GM12878 (cell line): ENCODE data around the gene TASOR2. TPM values are rescaled to one million over a fixed set of nuclear protein-coding genes. Genes with fewer than 3 reads are reported as not detected.

Source experiments
- ATAC-seq: fragments of 200-7000 bp; cut with Tn5 transposase; 3 replicates; pipeline ENCODE4 v1.9.1; 2020; ENCODE audit warnings: mild to moderate bottlenecking, moderate library complexity
- BruUV-seq: library from RNA; stranded (reverse); fragments of 400-500 nt; replicated peaks from 2 replicates; lab custom pipeline; 2021; lab: Mats Ljungman, UMichigan
- CTCF ChIA-PET: fragments of 300-600 bp; sonication (Branson Sonifier 250); formaldehyde crosslinking; extraction: SDS; loops from one replicate; lab custom pipeline; 2021; ENCODE audit warnings: inconsistent platforms; lab: Yijun Ruan, JAX
- POLR2A ChIA-PET: fragments of 350-600 bp; formaldehyde crosslinking; extraction: SDS; loops from one replicate; lab custom pipeline; 2021; ENCODE audit warnings: inconsistent platforms; lab: Charles Lee
- RAD21 ChIA-PET: fragments of 300-600 bp; sonication (Branson Sonifier 250); formaldehyde crosslinking; loops from one replicate; lab custom pipeline; 2023; ENCODE audit warnings: antibody characterized with exemption; ENCODE audit not compliant: unreplicated experiment; lab: Charles Lee
- SMC1A ChIA-PET: fragments of 300-600 bp; sonication (Branson Sonifier 250); formaldehyde crosslinking; loops from one replicate; lab custom pipeline; 2023; ENCODE audit not compliant: unreplicated experiment, uncharacterized antibody; lab: Charles Lee
- DNase-seq: peaks from one replicate; pipeline ENCODE4 v3.0.0-alpha.2; 2011; ENCODE audit warnings: low read depth, low spot score
- FAIRE-seq: peaks from 3 replicates; lab custom pipeline; 2011; peaks lifted over from hg19 to GRCh38; lab: Jason Lieb, UNC
- H2AFZ ChIP-seq: 2 replicates; pipeline ENCODE4 v1.6.0; 2011; ENCODE audit warnings: low read depth, low read length, control low read depth; ENCODE audit not compliant: control insufficient read depth
- H3K27ac ChIP-seq: 2 replicates; pipeline ENCODE4 v1.5.1; 2011; ENCODE audit warnings: control low read depth; ENCODE audit not compliant: control insufficient read depth, insufficient read depth
- H3K27me3 ChIP-seq, 2 experiments: replicated peaks in 1 of 2; 2 replicates each; pipeline versions ENCODE4 v1.6.0 to v1.6.1; 2011; ENCODE audit warnings: low read length in 1 of 2; ENCODE audit not compliant: control insufficient read depth in 2 of 2, insufficient read depth in 2 of 2
- H3K36me3 ChIP-seq, 2 experiments: 2 replicates each; pipeline ENCODE4 v1.5.1; 2011; ENCODE audit warnings: low read length in 1 of 2; ENCODE audit not compliant: control insufficient read depth in 2 of 2, insufficient read depth in 2 of 2
- H3K4me1 ChIP-seq: 2 replicates; pipeline ENCODE4 v1.6.1; 2011; ENCODE audit warnings: mild to moderate bottlenecking, low read length, moderate library complexity, mixed read lengths; ENCODE audit not compliant: control insufficient read depth, insufficient read depth
- H3K4me2 ChIP-seq: 2 replicates; pipeline ENCODE4 v1.6.0; 2011; ENCODE audit warnings: control low read depth; ENCODE audit not compliant: control insufficient read depth, insufficient read depth
- H3K4me3 ChIP-seq: fragments of 200-600 bp; sonication (generic); 2 replicates; pipeline ENCODE4 v1.5.1; 2016
- H3K79me2 ChIP-seq: 2 replicates; pipeline ENCODE4 v1.6.0; 2011; ENCODE audit warnings: low read length; ENCODE audit not compliant: control insufficient read depth, insufficient read depth
- H3K9ac ChIP-seq: 2 replicates; pipeline ENCODE4 v1.8.0; 2011; ENCODE audit warnings: low read length, control low read depth, mixed read lengths; ENCODE audit not compliant: control insufficient read depth, insufficient read depth
- H3K9me3 ChIP-seq: replicated peaks from 3 replicates; pipeline ENCODE4 v1.5.1; 2011; ENCODE audit warnings: mild to moderate bottlenecking, low read length; ENCODE audit not compliant: control insufficient read depth, insufficient read depth
- H4K20me1 ChIP-seq: 2 replicates; pipeline ENCODE4 v1.6.0; 2011; ENCODE audit not compliant: control insufficient read depth, insufficient read depth
- ELK1 ChIP-seq: IDR thresholded peaks from 2 replicates; pipeline ENCODE4 v1.6.1; 2012; ENCODE audit warnings: low read depth, low read length, improper control_type of control experiment
- MTA2 ChIP-seq: fragments of 450-650 bp; IDR thresholded peaks from 2 replicates; pipeline ENCODE4 v1.6.1; 2016; ENCODE audit warnings: low read depth, mild to moderate bottlenecking, moderate library complexity
- MYC ChIP-seq: IDR thresholded peaks from 2 replicates; pipeline ENCODE4 v1.6.1; 2011; ENCODE audit warnings: mild to moderate bottlenecking, low read length, moderate library complexity, inconsistent platforms; ENCODE audit not compliant: insufficient read depth, insufficient replicate concordance, insufficient read length, severe bottlenecking
- PAX8 ChIP-seq: fragments of 450-650 bp; IDR thresholded peaks from 2 replicates; pipeline ENCODE4 v1.6.1; 2017; ENCODE audit warnings: mild to moderate bottlenecking, moderate library complexity
- REST ChIP-seq: IDR thresholded peaks from 2 replicates; pipeline ENCODE4 v1.6.1; 2012; ENCODE audit warnings: mild to moderate bottlenecking, low read depth, low read length
- SMAD1 ChIP-seq: fragments of 450-650 bp; IDR thresholded peaks from 2 replicates; pipeline ENCODE4 v1.6.1; 2018; ENCODE audit warnings: mild to moderate bottlenecking, low read depth; ENCODE audit not compliant: partially characterized antibody
- TARDBP ChIP-seq: IDR thresholded peaks from 2 replicates; pipeline ENCODE4 v1.6.1; 2016; ENCODE audit warnings: borderline replicate concordance
- ZNF24 ChIP-seq: fragments of 450-650 bp; IDR thresholded peaks from 2 replicates; pipeline ENCODE4 v1.6.1; 2017; ENCODE audit warnings: antibody characterized with exemption, mild to moderate bottlenecking
- ZNF622 ChIP-seq: fragments of 450-650 bp; IDR thresholded peaks from 2 replicates; pipeline ENCODE4 v1.6.1; 2017; ENCODE audit warnings: mild to moderate bottlenecking, inconsistent platforms
- WGBS: methylation state at CpG from one replicate; pipeline ENCODE4 v1.1.6; 2016; ENCODE audit warnings: low lambda C conversion rate; ENCODE audit not compliant: insufficient replicate concordance, insufficient coverage; ENCODE audit errors: missing lambda C conversion rate; 5-methylcytosine and 5-hydroxymethylcytosine counted together
- in situ Hi-C: fragments of 300-500 bp; cut with MboI; formaldehyde crosslinking; loops from 9 replicates; pipeline ENCODE4 v1.14.3; 2018; ENCODE audit warnings: mixed read lengths
- intact Hi-C: fragments of 100-400 bp; cut with micrococcal nuclease; formaldehyde crosslinking; loops from one replicate; pipeline ENCODE4 v1.14.2; 2022; ENCODE audit not compliant: unreplicated experiment
- polyA plus RNA-seq, 11 experiments: library from polyadenylated mRNA; depleted of rRNA in 4 of 11; unstranded in 6 of 11; stranded (reverse) in 5 of 11; fragments of >200 nt; fragmentation: Nextera tagmentation in 4 of 11; fragmentation: Illumina TruSeq in 1 of 11; extraction: Ambion mirVana in 4 of 11; extraction: Trizol in 1 of 11; gene quantifications; 1 replicate in 1 of 11; 2 replicates in 10 of 11; pipeline versions ENCODE4 v1.2.1 to v1.2.3, GENCODE V29; 2011 to 2016; ENCODE audit warnings: inconsistent platforms in 2 of 11, missing spikeins in 2 of 11, low read depth in 1 of 11
- total RNA-seq, 4 experiments: library from RNA; depleted of rRNA in 3 of 4; stranded (reverse); fragments of >200 nt in 3 of 4; fragmentation: Illumina TruSeq in 1 of 4; extraction: Trizol in 1 of 4; gene quantifications; 2 replicates each; pipeline versions ENCODE4 v1.2.1 to v1.2.3, GENCODE V29; 2013 to 2021
- TF ChIP-seq, protein P1 (sequence below): fragments of 150-350 bp; IDR thresholded peaks from 2 replicates; pipeline ENCODE4 v1.6.1; 2014; ENCODE audit warnings: mild to moderate bottlenecking, low read depth, low read length
- TF ChIP-seq, protein P2 (sequence below): fragments of 450-650 bp; IDR thresholded peaks from 2 replicates; pipeline ENCODE4 v1.6.1; 2017; ENCODE audit warnings: antibody characterized with exemption, mild to moderate bottlenecking, moderate library complexity
- TF ChIP-seq, protein P3 (sequence below): IDR thresholded peaks from 2 replicates; pipeline ENCODE4 v1.6.1; 2011; ENCODE audit warnings: low read depth, mild to moderate bottlenecking, low read length, moderate library complexity, borderline replicate concordance; ENCODE audit errors: extremely low read depth

The TASOR2 gene
- total and polyA plus RNA-seq, 10 of the 15 experiments (the other 5 are each of a cell fraction or from before 2014, with no cell fraction given): 8.2 to 54.7 (median 31.0) TPM

GRCh38 chr10:5730766-5731165 lies 46.1 kb downstream of the TASOR2 start:
- Histone ChIP-seq H3K79me2 (no peaks in the 10 kb centered on the region), H2AFZ (no peak overlapping the region), H3K27me3 (no peaks in the 10 kb centered on the region), H3K4me1 (no peaks in the 10 kb centered on the region), H3K9me3 (no peaks in the 10 kb centered on the region), H3K36me3 (peaks cover 10 to 17% of the 10 kb centered on the region in 2 experiments), H3K9ac (no peak overlapping the region), H3K4me3 (no peak overlapping the region), H3K4me2 (no peak overlapping the region), H3K27ac (no peak overlapping the region), H4K20me1 (no peaks in the 10 kb centered on the region)
- ChIA-PET CTCF (no interaction called here), RAD21 (no interaction called here), SMC1A (interaction anchor here (1.0 to 1.1 kb wide), 2 partner anchors 13 to 79 kb away, joined by 3 to 4 read pairs; no protein-coding TSS in a partner anchor), POLR2A (interaction anchor here (0.7 kb wide), 1 partner anchor 159 kb away, joined by 3 read pairs; the partner anchor contains the start of genes ANKRD16 and FBH1)
- 88% methylated on average over 4 of the region's 4 CpGs for WGBS
- no TSS peak for BruUV-seq
- ATAC-seq (no peak), FAIRE-seq (no peak), DNase-seq (no peak)
- in situ Hi-C loops (no loop called here), intact Hi-C loops (no loop called here)
- no peak for TF ChIP-seq MTA2
- no peak for TF ChIP-seq REST
- TF ChIP-seq, protein P1, sequence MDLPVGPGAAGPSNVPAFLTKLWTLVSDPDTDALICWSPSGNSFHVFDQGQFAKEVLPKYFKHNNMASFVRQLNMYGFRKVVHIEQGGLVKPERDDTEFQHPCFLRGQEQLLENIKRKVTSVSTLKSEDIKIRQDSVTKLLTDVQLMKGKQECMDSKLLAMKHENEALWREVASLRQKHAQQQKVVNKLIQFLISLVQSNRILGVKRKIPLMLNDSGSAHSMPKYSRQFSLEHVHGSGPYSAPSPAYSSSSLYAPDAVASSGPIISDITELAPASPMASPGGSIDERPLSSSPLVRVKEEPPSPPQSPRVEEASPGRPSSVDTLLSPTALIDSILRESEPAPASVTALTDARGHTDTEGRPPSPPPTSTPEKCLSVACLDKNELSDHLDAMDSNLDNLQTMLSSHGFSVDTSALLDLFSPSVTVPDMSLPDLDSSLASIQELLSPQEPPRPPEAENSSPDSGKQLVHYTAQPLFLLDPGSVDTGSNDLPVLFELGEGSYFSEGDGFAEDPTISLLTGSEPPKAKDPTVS: no peak
- no peak for TF ChIP-seq ZNF24
- TF ChIP-seq, protein P2, sequence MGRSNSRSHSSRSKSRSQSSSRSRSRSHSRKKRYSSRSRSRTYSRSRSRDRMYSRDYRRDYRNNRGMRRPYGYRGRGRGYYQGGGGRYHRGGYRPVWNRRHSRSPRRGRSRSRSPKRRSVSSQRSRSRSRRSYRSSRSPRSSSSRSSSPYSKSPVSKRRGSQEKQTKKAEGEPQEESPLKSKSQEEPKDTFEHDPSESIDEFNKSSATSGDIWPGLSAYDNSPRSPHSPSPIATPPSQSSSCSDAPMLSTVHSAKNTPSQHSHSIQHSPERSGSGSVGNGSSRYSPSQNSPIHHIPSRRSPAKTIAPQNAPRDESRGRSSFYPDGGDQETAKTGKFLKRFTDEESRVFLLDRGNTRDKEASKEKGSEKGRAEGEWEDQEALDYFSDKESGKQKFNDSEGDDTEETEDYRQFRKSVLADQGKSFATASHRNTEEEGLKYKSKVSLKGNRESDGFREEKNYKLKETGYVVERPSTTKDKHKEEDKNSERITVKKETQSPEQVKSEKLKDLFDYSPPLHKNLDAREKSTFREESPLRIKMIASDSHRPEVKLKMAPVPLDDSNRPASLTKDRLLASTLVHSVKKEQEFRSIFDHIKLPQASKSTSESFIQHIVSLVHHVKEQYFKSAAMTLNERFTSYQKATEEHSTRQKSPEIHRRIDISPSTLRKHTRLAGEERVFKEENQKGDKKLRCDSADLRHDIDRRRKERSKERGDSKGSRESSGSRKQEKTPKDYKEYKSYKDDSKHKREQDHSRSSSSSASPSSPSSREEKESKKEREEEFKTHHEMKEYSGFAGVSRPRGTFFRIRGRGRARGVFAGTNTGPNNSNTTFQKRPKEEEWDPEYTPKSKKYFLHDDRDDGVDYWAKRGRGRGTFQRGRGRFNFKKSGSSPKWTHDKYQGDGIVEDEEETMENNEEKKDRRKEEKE: no peak
- TF ChIP-seq PAX8: no peak
- TF ChIP-seq, protein P3, sequence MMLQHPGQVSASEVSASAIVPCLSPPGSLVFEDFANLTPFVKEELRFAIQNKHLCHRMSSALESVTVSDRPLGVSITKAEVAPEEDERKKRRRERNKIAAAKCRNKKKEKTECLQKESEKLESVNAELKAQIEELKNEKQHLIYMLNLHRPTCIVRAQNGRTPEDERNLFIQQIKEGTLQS: no peak
- TF ChIP-seq SMAD1: no peak
- no peak for TF ChIP-seq ZNF622
- TF ChIP-seq TARDBP: no peak
- no peak for TF ChIP-seq ELK1
- no peak for TF ChIP-seq MYC
